Stimulated activated naive B cell treated with anti-CD40 and anti-IgM and Interleukin-4, amounts not matched to agents 10 μg/mL and 1 μg/mL and 100 μg/mL, for 72 hours (primary cell): ENCODE results near the gene FLYWCH1.
"Not testable (repeated sequence)": the region's sequence is repeated elsewhere in the genome, so short reads cannot be mapped to it uniquely, and the experiment has no call there.

Source experiments
- ATAC-seq, 2 donors: fragments of 150-1000 bp; cut with Tn5 transposase; replicated peaks; 2 replicates each; pipeline ENCODE4 v1.10.0; 2021; ENCODE audit warnings: moderate library complexity in 1 of 2
- DNase-seq: peaks from one replicate; pipeline ENCODE4 v3.0.0; 2021
- H3K27ac Mint-ChIP-seq: one replicate; pipeline ENCODE4 v1.8.0; 2022; ENCODE audit warnings: mild to moderate bottlenecking, mixed read lengths
- H3K27me3 Mint-ChIP-seq, 2 donors: one replicate each; pipeline ENCODE4 v1.8.0; 2022; ENCODE audit warnings: mixed read lengths in 2 of 2
- H3K36me3 Mint-ChIP-seq, 2 donors: one replicate each; pipeline ENCODE4 v1.8.0; 2022; ENCODE audit warnings: mixed read lengths in 2 of 2, mild to moderate bottlenecking in 1 of 2
- H3K4me1 Mint-ChIP-seq, 2 donors: one replicate each; pipeline ENCODE4 v1.8.0; 2022; ENCODE audit warnings: mixed read lengths in 2 of 2, mild to moderate bottlenecking in 1 of 2
- H3K4me3 Mint-ChIP-seq, 2 donors: one replicate each; pipeline ENCODE4 v1.8.0; 2022; ENCODE audit warnings: mild to moderate bottlenecking in 2 of 2, mixed read lengths in 2 of 2, moderate library complexity in 1 of 2
- H3K9me3 Mint-ChIP-seq, 2 donors: one replicate each; pipeline ENCODE4 v1.8.0; 2022; ENCODE audit warnings: mixed read lengths in 2 of 2, mild to moderate bottlenecking in 1 of 2

Gene FLYWCH1

DNA sequence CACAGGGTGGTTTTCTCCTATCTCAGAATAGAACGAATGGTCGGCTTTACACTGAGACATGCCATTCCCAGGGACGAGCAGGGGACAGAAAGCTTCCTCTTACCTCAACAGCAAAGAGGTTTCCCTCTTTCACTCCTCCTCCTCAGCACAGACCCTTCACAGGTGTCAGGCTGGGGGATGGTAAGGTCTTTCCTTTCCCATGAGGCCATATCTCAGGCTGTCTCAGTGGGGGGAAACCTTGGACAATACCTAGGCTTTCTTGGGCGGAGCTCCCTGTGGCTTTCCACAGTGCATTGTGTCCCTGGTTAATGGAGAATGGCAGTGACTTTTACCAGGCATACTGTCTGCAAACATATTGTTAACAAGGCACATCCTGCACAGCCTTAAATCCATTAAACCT lies 16.4 kb downstream of the FLYWCH1 start:
- not testable (repeated sequence) for ATAC-seq, DNase-seq, H3K9me3 Mint-ChIP-seq, H3K27me3 Mint-ChIP-seq, H3K4me3 Mint-ChIP-seq, H3K27ac Mint-ChIP-seq
- H3K4me1 Mint-ChIP-seq = peaks cover 8 to 15% of the 10 kb centered on the region in 2 donors
- H3K36me3 Mint-ChIP-seq = peaks cover 12 to 13% of the 10 kb centered on the region in 2 donors

DNA sequence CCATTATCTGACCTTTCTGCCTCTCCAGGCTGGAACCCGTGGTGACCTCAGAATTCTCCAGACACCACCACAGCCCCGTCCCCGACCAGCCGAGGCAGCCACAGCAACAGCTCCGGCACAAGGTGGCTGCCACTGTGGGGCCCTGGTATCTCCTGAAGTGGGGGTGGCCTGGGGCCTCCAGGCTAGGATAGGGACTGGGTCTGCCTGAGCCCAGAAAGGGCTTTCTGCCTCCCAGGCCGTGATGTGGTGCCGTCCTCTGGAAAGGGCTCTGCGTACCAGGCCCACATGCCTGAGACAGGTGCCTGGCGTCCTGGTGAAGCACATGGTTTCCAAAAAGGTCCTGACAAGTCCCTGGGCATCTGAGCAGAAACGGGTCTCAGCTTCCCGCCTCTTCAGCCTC lies 17.1 kb downstream of the FLYWCH1 start:
- DNase-seq = no peak
- no peak for ATAC-seq
- Mint-ChIP-seq H3K27ac (no peak overlapping the region), H3K9me3 (no peaks in the 10 kb centered on the region), H3K27me3 (no peaks in the 10 kb centered on the region), H3K4me1 (peaks cover 8 to 15% of the 10 kb centered on the region in 2 donors), H3K36me3 (peaks cover 8 to 14% of the 10 kb centered on the region in 2 donors), H3K4me3 (no peak overlapping the region)

DNA sequence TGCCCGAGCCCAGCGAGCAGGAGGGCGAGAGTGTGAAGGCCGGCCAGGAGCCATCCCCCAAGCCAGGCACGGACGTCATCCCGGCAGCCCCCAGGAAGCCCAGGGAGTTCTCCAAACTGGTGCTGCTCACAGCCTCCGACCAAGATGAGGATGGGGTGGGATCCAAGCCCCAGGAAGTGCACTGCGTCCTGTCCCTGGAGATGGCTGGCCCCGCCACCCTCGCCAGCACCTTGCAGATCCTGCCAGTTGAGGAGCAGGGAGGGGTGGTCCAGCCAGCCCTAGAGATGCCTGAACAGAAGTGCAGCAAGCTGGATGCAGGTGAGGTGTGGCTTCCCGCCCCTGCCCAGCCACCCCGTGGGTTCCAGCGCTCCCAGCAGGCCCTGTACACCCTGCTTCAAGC lies 18.0 kb downstream of the FLYWCH1 start:
- DNase-seq = no peak
- no peak for ATAC-seq
- Mint-ChIP-seq H3K27me3 (no peaks in the 10 kb centered on the region), H3K27ac (no peak overlapping the region), H3K4me3 (no peak overlapping the region), H3K36me3 (peaks cover 17 to 19% of the 10 kb centered on the region in 2 donors), H3K4me1 (peaks cover 6 to 15% of the 10 kb centered on the region in 2 donors), H3K9me3 (no peaks in the 10 kb centered on the region)

GRCh38 chr16:2930236-2930635 lies 18.5 kb downstream of the FLYWCH1 start:
- Mint-ChIP-seq H3K9me3 (no peaks in the 10 kb centered on the region), H3K4me1 (peaks cover 6 to 15% of the 10 kb centered on the region in 2 donors), H3K27ac (no peak overlapping the region), H3K36me3 (peaks cover 20 to 21% of the 10 kb centered on the region in 2 donors), H3K27me3 (no peaks in the 10 kb centered on the region), H3K4me3 (no peak overlapping the region)
- ATAC-seq (no peak), DNase-seq (no peak)

DNA sequence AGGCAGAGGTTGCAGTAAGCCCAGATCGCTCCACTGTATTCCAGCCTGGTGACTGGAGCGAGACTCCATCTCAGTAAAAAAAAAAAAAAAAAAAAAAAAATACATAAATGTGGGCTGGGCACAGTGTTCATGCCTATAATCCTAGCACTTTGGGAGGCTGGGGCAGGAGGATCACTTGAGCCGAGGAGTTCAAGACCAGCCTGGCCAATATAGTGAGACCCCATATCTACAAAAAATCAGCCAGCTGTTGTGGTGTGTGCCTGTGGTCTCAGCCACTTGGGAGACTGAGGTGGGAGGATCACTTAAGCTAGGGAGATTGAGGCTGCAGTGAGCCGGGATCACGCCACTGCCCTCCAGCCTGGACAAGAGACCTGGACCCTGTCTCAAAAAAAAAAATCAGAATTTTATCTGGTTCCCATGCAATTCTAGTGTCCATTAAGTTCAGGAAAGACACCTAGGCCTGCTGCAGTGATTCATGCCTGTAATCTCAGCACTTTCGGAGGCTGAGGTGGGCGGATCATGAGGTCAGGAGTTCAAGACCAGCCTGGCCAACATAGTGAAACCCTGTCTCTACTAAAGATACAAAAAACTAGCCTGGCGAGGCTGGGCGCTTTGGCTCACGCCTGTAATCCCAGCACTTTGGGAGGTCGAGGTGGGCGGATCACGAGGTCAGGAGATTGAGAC lies 19.6 kb downstream of the FLYWCH1 start:
- not testable (repeated sequence) for DNase-seq, H3K27ac Mint-ChIP-seq, H3K9me3 Mint-ChIP-seq, H3K27me3 Mint-ChIP-seq, H3K4me3 Mint-ChIP-seq, ATAC-seq
- peaks cover 8 to 11% of the 10 kb centered on the region in 2 donors for H3K4me1 Mint-ChIP-seq
- H3K36me3 Mint-ChIP-seq = peaks cover 28 to 30% of the 10 kb centered on the region in 2 donors

- H3K4me3 Mint-ChIP-seq = no peak overlapping the region
- no peaks in the 10 kb centered on the region for H3K9me3 Mint-ChIP-seq
- peaks cover 0 to 2% of the 10 kb centered on the region in 2 donors for H3K4me1 Mint-ChIP-seq
- no peak for DNase-seq
- no peak for ATAC-seq
- peaks cover 36 to 37% of the 10 kb centered on the region in 2 donors for H3K36me3 Mint-ChIP-seq
- H3K27me3 Mint-ChIP-seq = no peaks in the 10 kb centered on the region
- no peak overlapping the region for H3K27ac Mint-ChIP-seq
Measured at GRCh38 chr16:2933136-2933535, 21.4 kb downstream of the FLYWCH1 start.

GRCh38 chr16:2933701-2934100 lies 22.0 kb downstream of the FLYWCH1 start:
- H3K9me3 Mint-ChIP-seq = no peaks in the 10 kb centered on the region
- H3K36me3 Mint-ChIP-seq = peaks cover 40 to 41% of the 10 kb centered on the region in 2 donors
- H3K4me1 Mint-ChIP-seq = peaks cover 0 to 2% of the 10 kb centered on the region in 2 donors
- no peak for ATAC-seq
- H3K27me3 Mint-ChIP-seq = no peaks in the 10 kb centered on the region
- DNase-seq = no peak
- H3K4me3 Mint-ChIP-seq = no peak overlapping the region
- H3K27ac Mint-ChIP-seq = no peak overlapping the region

GRCh38 chr16:2934450-2934849 lies 22.7 kb downstream of the FLYWCH1 start:
- no peaks in the 10 kb centered on the region for H3K9me3 Mint-ChIP-seq
- DNase-seq (no peak), ATAC-seq (no peak)
- no peak overlapping the region for H3K27ac Mint-ChIP-seq
- H3K36me3 Mint-ChIP-seq = peaks cover 44 to 47% of the 10 kb centered on the region in 2 donors
- H3K4me1 Mint-ChIP-seq = peaks cover 0 to 2% of the 10 kb centered on the region in 2 donors
- H3K27me3 Mint-ChIP-seq = no peaks in the 10 kb centered on the region
- H3K4me3 Mint-ChIP-seq = no peak overlapping the region

DNA sequence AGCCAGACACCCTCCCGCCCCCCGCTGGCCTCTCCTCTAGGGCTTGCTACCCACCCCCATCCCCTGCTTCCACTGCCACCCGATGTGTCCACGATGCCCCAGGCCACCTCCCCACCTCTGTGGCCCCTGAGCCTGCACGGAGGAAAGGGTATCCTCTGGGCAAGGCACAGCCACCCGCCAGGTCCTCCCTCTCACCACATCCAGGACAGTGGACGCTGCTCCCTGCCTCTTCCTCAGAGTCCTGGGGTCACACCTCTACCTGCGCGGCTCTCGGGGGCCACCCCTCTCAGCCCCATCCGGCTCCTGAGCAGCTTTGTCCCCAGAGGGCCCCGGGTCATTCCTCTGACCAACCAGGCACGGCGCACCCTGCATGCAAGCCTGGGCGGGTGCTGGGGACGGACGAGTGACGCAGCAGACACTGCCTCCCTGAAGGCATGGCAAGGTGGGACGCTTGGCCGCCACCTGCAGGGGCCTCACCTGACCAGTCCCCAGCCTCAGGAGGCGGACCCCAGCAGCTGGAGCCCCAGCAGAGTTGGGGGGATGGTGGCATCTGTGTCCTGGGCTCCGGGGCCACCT lies 24.8 kb downstream of the FLYWCH1 start:
- H3K4me3 Mint-ChIP-seq = no peak overlapping the region
- no peak overlapping the region for H3K27ac Mint-ChIP-seq
- H3K36me3 Mint-ChIP-seq = peaks cover 48 to 58% of the 10 kb centered on the region in 2 donors
- ATAC-seq (no peak), DNase-seq (no peak)
- H3K27me3 Mint-ChIP-seq = no peaks in the 10 kb centered on the region
- H3K4me1 Mint-ChIP-seq = peaks cover 0 to 5% of the 10 kb centered on the region in 2 donors
- no peaks in the 10 kb centered on the region for H3K9me3 Mint-ChIP-seq

DNA sequence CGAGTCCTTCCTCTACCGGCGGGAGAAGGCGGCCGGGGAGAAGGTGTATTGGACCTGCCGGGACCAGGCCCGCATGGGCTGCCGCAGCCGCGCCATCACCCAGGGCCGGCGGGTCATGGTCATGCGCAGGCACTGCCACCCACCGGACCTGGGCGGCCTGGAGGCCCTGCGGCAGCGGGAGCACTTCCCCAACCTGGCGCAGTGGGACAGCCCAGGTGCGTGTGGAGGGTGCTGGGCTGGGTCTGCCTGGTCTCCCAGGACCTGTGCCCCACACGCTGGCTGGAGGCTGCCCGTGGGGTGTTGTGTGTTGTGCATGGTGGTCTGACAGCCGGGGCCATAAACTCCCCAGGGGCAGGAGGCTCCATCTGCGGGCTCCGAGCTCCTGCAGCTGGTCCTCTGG lies 25.4 kb downstream of the FLYWCH1 start:
- peaks cover 50 to 60% of the 10 kb centered on the region in 2 donors for H3K36me3 Mint-ChIP-seq
- no peak overlapping the region for H3K27ac Mint-ChIP-seq
- H3K27me3 Mint-ChIP-seq = no peaks in the 10 kb centered on the region
- ATAC-seq (no peak), DNase-seq (no peak)
- H3K4me1 Mint-ChIP-seq = peaks cover 3 to 6% of the 10 kb centered on the region in 2 donors
- H3K9me3 Mint-ChIP-seq = no peaks in the 10 kb centered on the region
- H3K4me3 Mint-ChIP-seq = no peak overlapping the region

DNA sequence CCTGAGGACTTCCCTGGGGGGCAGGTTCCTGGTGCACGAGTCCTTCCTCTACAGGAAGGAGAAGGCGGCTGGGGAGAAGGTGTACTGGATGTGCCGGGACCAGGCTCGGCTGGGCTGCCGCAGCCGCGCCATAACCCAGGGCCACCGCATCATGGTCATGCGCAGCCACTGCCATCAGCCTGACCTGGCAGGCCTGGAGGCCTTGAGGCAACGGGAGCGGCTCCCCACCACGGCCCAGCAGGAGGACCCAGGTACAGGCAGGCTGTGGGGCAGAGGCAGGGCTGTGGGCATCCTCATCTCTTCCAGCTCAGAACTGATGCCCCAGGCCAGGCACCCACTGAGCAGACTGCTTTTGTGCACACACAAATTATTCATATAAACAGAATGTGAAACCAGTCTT lies 26.5 kb downstream of the FLYWCH1 start:
- no peak for ATAC-seq
- H3K27me3 Mint-ChIP-seq = no peaks in the 10 kb centered on the region
- H3K27ac Mint-ChIP-seq = no peak overlapping the region
- H3K36me3 Mint-ChIP-seq = peaks cover 46 to 63% of the 10 kb centered on the region in 2 donors
- peaks cover 5 to 8% of the 10 kb centered on the region in 2 donors for H3K4me1 Mint-ChIP-seq
- DNase-seq = no peak
- H3K4me3 Mint-ChIP-seq = no peak overlapping the region
- H3K9me3 Mint-ChIP-seq = no peaks in the 10 kb centered on the region

DNA sequence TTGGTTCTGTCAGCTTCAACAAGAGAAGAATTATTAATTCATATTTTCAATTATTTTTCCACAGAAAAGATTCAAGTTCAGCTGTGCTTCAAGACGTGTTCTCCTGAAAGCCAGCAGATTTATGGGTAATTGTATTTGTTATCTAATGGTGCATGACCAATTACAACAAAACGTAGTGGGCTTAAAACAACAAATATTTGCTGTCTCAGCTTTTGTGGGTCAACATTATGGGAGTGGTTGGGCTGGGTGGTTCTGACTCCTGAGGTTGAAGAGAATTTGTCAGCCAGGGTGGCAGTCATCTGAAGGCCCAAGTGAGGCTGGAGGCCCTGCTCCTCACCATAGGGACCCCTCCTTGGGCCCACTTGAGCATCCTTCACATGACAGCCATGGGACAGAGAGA lies 28.2 kb downstream of the FLYWCH1 start:
- ATAC-seq (no peak), DNase-seq (no peak)
- peaks cover 5 to 8% of the 10 kb centered on the region in 2 donors for H3K4me1 Mint-ChIP-seq
- H3K27me3 Mint-ChIP-seq = no peaks in the 10 kb centered on the region
- H3K27ac Mint-ChIP-seq = no peak overlapping the region
- no peak overlapping the region for H3K4me3 Mint-ChIP-seq
- peaks cover 47 to 61% of the 10 kb centered on the region in 2 donors for H3K36me3 Mint-ChIP-seq
- no peaks in the 10 kb centered on the region for H3K9me3 Mint-ChIP-seq

DNA sequence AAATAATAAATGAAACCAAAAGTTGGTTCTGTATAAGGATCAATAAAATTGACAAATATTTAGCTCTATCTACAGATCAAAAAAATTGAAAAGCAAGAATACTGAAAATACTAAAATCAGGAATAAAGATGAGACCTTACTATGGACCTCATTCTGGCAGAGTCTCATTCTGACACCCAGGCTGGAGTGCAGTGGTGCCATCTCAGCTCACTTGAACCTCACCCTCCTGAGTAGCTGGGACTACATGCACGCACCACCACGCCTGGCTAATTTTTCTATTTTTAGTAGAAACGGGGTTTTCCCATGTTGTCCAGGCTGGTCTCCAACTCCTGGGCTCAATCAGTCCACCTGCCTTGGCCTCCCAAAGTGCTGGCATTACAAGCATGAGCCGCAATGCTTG lies 30.3 kb downstream of the FLYWCH1 start:
- H3K4me3 Mint-ChIP-seq = no peak overlapping the region
- ATAC-seq = peak in 1 of 2 donors; percentile 62
- H3K27ac Mint-ChIP-seq = peak overlapping the region; percentile 49
- peaks cover 5 to 6% of the 10 kb centered on the region in 2 donors for H3K4me1 Mint-ChIP-seq
- peaks cover 39 to 53% of the 10 kb centered on the region in 2 donors for H3K36me3 Mint-ChIP-seq
- H3K27me3 Mint-ChIP-seq = no peaks in the 10 kb centered on the region
- no peaks in the 10 kb centered on the region for H3K9me3 Mint-ChIP-seq
- DNase-seq = no peak

- H3K4me3 Mint-ChIP-seq, H3K27me3 Mint-ChIP-seq, H3K4me1 Mint-ChIP-seq, H3K9me3 Mint-ChIP-seq, ATAC-seq, H3K27ac Mint-ChIP-seq, DNase-seq: not testable (repeated sequence)
- peaks cover 35 to 52% of the 10 kb centered on the region in 2 donors for H3K36me3 Mint-ChIP-seq
Measured at GRCh38 chr16:2943716-2944115, 32.0 kb downstream of the FLYWCH1 start.

GRCh38 chr16:2946649-2947048 lies 34.9 kb downstream of the FLYWCH1 start:
- H3K4me1 Mint-ChIP-seq = peaks cover 5 to 8% of the 10 kb centered on the region in 2 donors
- peaks cover 25 to 38% of the 10 kb centered on the region in 2 donors for H3K36me3 Mint-ChIP-seq
- H3K27me3 Mint-ChIP-seq = no peaks in the 10 kb centered on the region
- ATAC-seq (no peak), DNase-seq (no peak)
- H3K4me3 Mint-ChIP-seq = no peak overlapping the region
- H3K9me3 Mint-ChIP-seq = no peaks in the 10 kb centered on the region
- H3K27ac Mint-ChIP-seq = no peak overlapping the region
